Keratinocyte (primary cell): ENCODE data around the gene MPO. TPM values are rescaled to one million over a fixed set of nuclear protein-coding genes. Genes with fewer than 3 reads are reported as not detected.

Source experiments
- DNase-seq: peaks from one replicate; pipeline ENCODE4 v3.0.0-alpha.2; 2011; ENCODE audit warnings: low read depth, missing footprints, low spot score
- FAIRE-seq: peaks from 2 replicates; lab custom pipeline; 2011; peaks lifted over from hg19 to GRCh38; lab: Jason Lieb, UNC
- H2AFZ ChIP-seq: 2 replicates; pipeline ENCODE4 v1.6.0; 2012; ENCODE audit warnings: low read length, control low read depth, inconsistent platforms; ENCODE audit not compliant: control insufficient read depth
- H3K27ac ChIP-seq: 2 replicates; pipeline ENCODE4 v1.5.1; 2011; ENCODE audit warnings: low read length; ENCODE audit not compliant: control insufficient read depth, insufficient read depth
- H3K27me3 ChIP-seq: 3 replicates; pipeline ENCODE4 v1.6.0; 2011; ENCODE audit warnings: low read length; ENCODE audit not compliant: control insufficient read depth, insufficient read depth; ENCODE audit errors: extremely low read depth
- H3K36me3 ChIP-seq, 2 experiments: 2 replicates in 1 of 2; 3 replicates in 1 of 2; pipeline ENCODE4 v1.5.1; 2011; ENCODE audit warnings: low read length in 2 of 2, mild to moderate bottlenecking in 1 of 2; ENCODE audit not compliant: control insufficient read depth in 2 of 2, insufficient read depth in 2 of 2; ENCODE audit errors: extremely low read depth in 1 of 2
- H3K4me1 ChIP-seq: 3 replicates; pipeline ENCODE4 v1.5.1; 2011; ENCODE audit warnings: low read length; ENCODE audit not compliant: control insufficient read depth, insufficient read depth; ENCODE audit errors: extremely low read depth
- H3K4me2 ChIP-seq: 3 replicates; pipeline ENCODE4 v1.6.0; 2011; ENCODE audit warnings: low read depth, low read length; ENCODE audit not compliant: control insufficient read depth, insufficient read depth; ENCODE audit errors: extremely low read depth
- H3K4me3 ChIP-seq, 3 experiments: fragments of 200-600 bp in 1 of 3; sonication (generic) in 1 of 3; 2 replicates in 2 of 3; 3 replicates in 1 of 3; pipeline ENCODE4 v1.5.1; 2011 to 2016; ENCODE audit warnings: low read length in 3 of 3, mild to moderate bottlenecking in 3 of 3, control low read depth in 2 of 3, inconsistent platforms in 1 of 3, low read depth in 1 of 3, mixed read lengths in 1 of 3, mixed run types in 1 of 3, moderate library complexity in 1 of 3; ENCODE audit not compliant: control insufficient read depth in 2 of 3, insufficient read depth in 2 of 3; ENCODE audit errors: extremely low read depth in 1 of 3
- H3K79me2 ChIP-seq: 2 replicates; pipeline ENCODE4 v1.6.0; 2012; ENCODE audit warnings: low read length; ENCODE audit not compliant: control insufficient read depth, insufficient read depth
- H3K9ac ChIP-seq: 3 replicates; pipeline ENCODE4 v1.6.0; 2011; ENCODE audit warnings: low read length; ENCODE audit not compliant: control insufficient read depth, insufficient read depth; ENCODE audit errors: extremely low read depth
- H3K9me1 ChIP-seq: 3 replicates; pipeline ENCODE4 v1.6.0; 2011; ENCODE audit warnings: low read length; ENCODE audit not compliant: control insufficient read depth, insufficient read depth; ENCODE audit errors: extremely low read depth
- H3K9me3 ChIP-seq: 2 replicates; pipeline ENCODE4 v1.5.1; 2012; ENCODE audit warnings: low read depth, low read length; ENCODE audit not compliant: control insufficient read depth
- H4K20me1 ChIP-seq: 3 replicates; pipeline ENCODE4 v1.6.0; 2011; ENCODE audit warnings: low read length; ENCODE audit not compliant: control insufficient read depth, insufficient read depth; ENCODE audit errors: extremely low read depth
- CTCF ChIP-seq, 3 experiments: IDR thresholded peaks in 1 of 3; conservative IDR thresholded peaks in 1 of 3; optimal IDR thresholded peaks in 1 of 3; 2 replicates in 2 of 3; 3 replicates in 1 of 3; pipeline versions ENCODE3 to v1.5.1; 2011; ENCODE audit warnings: low read length in 3 of 3, mild to moderate bottlenecking in 3 of 3, moderate library complexity in 2 of 3, control low read depth in 1 of 3, inconsistent platforms in 1 of 3; ENCODE audit not compliant: insufficient read depth in 2 of 3; ENCODE audit errors: extremely low read depth in 1 of 3
- EZH2 ChIP-seq: IDR thresholded peaks from one replicate; pipeline ENCODE4 v1.6.1; 2012; ENCODE audit warnings: inconsistent platforms, mild to moderate bottlenecking, low read length, moderate library complexity
- dilution Hi-C: fragments of 300-500 bp; cut with MboI; formaldehyde crosslinking; loops from one replicate; pipeline ENCODE4 v1.7.0; 2020; ENCODE audit warnings: low sequenced_read_pairs; ENCODE audit not compliant: extremely low pct_ligation_motif_present
- polyA plus RNA-seq, 5 experiments: library from polyadenylated mRNA; depleted of rRNA in 3 of 5; stranded (reverse) in 3 of 5; stranded (forward) in 1 of 5; unstranded in 1 of 5; fragments of >200 nt; gene quantifications; 1 replicate in 1 of 5; 2 replicates in 3 of 5; 3 replicates in 1 of 5; pipeline versions ENCODE4 v1.2.1 to v1.2.3, GENCODE V29; 2011 to 2012; ENCODE audit warnings: missing spikeins in 2 of 5, low read depth in 1 of 5, low replicate concordance in 1 of 5

The MPO gene
- polyA plus RNA-seq, 1 donor (not counting 4 experiments of a cell fraction or from before 2014, with no cell fraction given), result not detected

GRCh38 chr17:58325976-58326468 lies 45.3 kb upstream of the MPO start:
- H3K4me2 ChIP-seq, result no peak overlapping the region
- FAIRE-seq, result no peak
- H3K79me2 ChIP-seq, result no peaks in the 10 kb centered on the region
- no peak overlapping the region for H3K27ac ChIP-seq
- no peak overlapping the region for H3K9ac ChIP-seq
- peaks cover 61% of the 10 kb centered on the region for H3K27me3 ChIP-seq
- H3K9me3 ChIP-seq, result no peaks in the 10 kb centered on the region
- TF ChIP-seq CTCF (optimal IDR thresholded peaks at IDR 0.05 in 1 of 3, IDR thresholded peaks at IDR 0.05 in 1 of 3, conservative IDR thresholded peaks at IDR 0.05 in 1 of 3; ENCODE audit: extremely low read depth in 1 of 3, insufficient read depth in 2 of 3, low read length in 3 of 3) (no peak), EZH2 (no peak)
- H3K4me1 ChIP-seq, result peaks cover 3% of the 10 kb centered on the region
- H2AFZ ChIP-seq, result no peak overlapping the region
- no peak overlapping the region for H3K4me3 ChIP-seq
- no peaks in the 10 kb centered on the region for H3K9me1 ChIP-seq
- H4K20me1 ChIP-seq, result no peaks in the 10 kb centered on the region
- dilution Hi-C loops, result no loop called here
- DNase-seq, result no peak
- H3K36me3 ChIP-seq, result no peaks in the 10 kb centered on the region

- Histone ChIP-seq H3K4me1 (peaks cover 3% of the 10 kb centered on the region), H2AFZ (no peak overlapping the region), H3K9ac (no peak overlapping the region), H3K4me3 (no peak overlapping the region), H4K20me1 (no peaks in the 10 kb centered on the region), H3K79me2 (no peaks in the 10 kb centered on the region), H3K27ac (no peak overlapping the region), H3K36me3 (no peaks in the 10 kb centered on the region), H3K27me3 (peaks cover 61% of the 10 kb centered on the region), H3K9me3 (no peaks in the 10 kb centered on the region), H3K4me2 (no peak overlapping the region), H3K9me1 (no peaks in the 10 kb centered on the region)
- dilution Hi-C loops, result no loop called here
- DNase-seq (no peak), FAIRE-seq (no peak)
- TF ChIP-seq EZH2 (no peak), CTCF (optimal IDR thresholded peaks at IDR 0.05 in 1 of 3, IDR thresholded peaks at IDR 0.05 in 1 of 3, conservative IDR thresholded peaks at IDR 0.05 in 1 of 3; ENCODE audit: extremely low read depth in 1 of 3, insufficient read depth in 2 of 3, low read length in 3 of 3) (no peak)
Measured at GRCh38 chr17:58325289-58325726, 44.6 kb upstream of the MPO start.
